ENCODE data around the gene SH3PXD2B. TPM values are rescaled to one million over a fixed set of nuclear protein-coding genes. Genes with fewer than 3 reads are reported as not detected.

SH3PXD2B gene
- 30.8 and 33.9 TPM in 2 replicates for total RNA-seq

GRCh38 chr5:172454358-172455086 lies at the start of gene SH3PXD2B:
Gene SH3PXD2B, minus strand, starts transcription at chr5:172454525. Its CDS starts 173 bp downstream, at chr5:172454352.

GRCh38 chr5:172283020-172283861 lies 171.1 kb downstream of the SH3PXD2B start, which contains the start of gene UBTD2:
Gene UBTD2, minus strand, starts transcription at chr5:172283764. Its CDS starts 99 bp downstream, at chr5:172283665.

Other genes with a start within 250 kb of the SH3PXD2B start
- gene UBTD2, start 170.8 kb downstream of the SH3PXD2B start, total RNA-seq = 24.4 and 28.3 TPM in 2 replicates
- 6.1 and 6.7 TPM in 2 replicates for gene NEURL1B, start 186.7 kb upstream of the SH3PXD2B start, total RNA-seq